ENCODE results near the gene ZC4H2. TPM values are rescaled to one million over a fixed set of nuclear protein-coding genes. Genes with fewer than 3 reads are reported as not detected.
"Not testable (repeated sequence)": the region's sequence is repeated elsewhere in the genome, so short reads cannot be mapped to it uniquely, and the experiment has no call there.

Gene ZC4H2
- total RNA-seq, 1 donor from 2014 or later, result 21.4 TPM

DNA sequence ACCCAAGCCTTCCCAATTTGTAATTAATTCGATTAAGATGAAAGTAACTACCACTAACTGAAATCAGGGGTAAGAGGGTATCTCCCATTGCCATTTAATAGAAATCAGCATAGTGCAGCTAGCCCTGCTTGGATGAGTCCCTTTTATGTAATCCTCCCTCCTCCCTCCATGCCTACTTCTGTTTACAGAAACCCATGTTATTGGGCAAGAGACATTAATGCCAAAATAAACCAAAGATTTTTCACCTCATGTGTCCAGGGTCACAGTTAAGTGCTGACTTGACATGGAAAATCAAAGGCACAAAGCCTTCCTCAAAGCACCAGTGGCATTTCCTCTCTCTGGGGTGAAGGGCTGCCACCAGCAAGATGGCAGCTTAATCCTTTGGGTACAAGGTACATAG, 50.8 kb downstream of the ZC4H2 start:
- H3K27me3 Mint-ChIP-seq, result no peaks in the 10 kb centered on the region

DNA sequence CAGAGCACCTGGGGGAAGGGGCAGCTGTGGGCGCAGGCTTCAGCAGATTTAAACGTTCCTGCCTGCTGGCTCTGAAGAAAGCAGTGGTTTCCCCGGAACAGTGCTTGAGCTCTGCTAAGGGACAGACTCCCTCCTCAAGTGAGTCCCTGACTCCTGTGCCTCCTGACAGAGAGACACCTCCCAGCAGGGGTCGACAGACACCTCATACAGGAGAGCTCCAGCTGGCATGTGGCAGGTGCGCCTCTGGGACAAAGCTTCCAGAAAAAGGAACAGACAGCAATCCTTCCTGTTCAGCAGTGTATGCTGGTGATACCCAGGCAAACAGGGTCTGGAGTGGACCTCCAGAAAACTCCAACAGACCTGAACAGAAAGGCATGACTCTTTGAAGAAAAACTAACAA, 68.1 kb downstream of the ZC4H2 start:
- Mint-ChIP-seq H3K4me3 (no peak overlapping the region), H3K4me1 (ENCODE audit: unreplicated experiment) (no peaks in the 10 kb centered on the region), H3K27ac (no peak overlapping the region), H3K36me3 (peaks cover 17% of the 10 kb centered on the region), H3K9me3 (no peaks in the 10 kb centered on the region), H3K27me3 (no peaks in the 10 kb centered on the region)
- no peak for TF ChIP-seq CTCF (conservative IDR thresholded peaks at IDR 0.05)
- DNase-seq (ENCODE audit: extremely low spot score, unreplicated experiment), result no peak

More for the DNA sequence above, 50.8 kb downstream of the ZC4H2 start:
- peaks cover 14% of the 10 kb centered on the region for H3K9me3 Mint-ChIP-seq
- TF ChIP-seq CTCF (conservative IDR thresholded peaks at IDR 0.05), result no peak
- no peak for DNase-seq (ENCODE audit: extremely low spot score, unreplicated experiment)
- H3K36me3 Mint-ChIP-seq, result no peaks in the 10 kb centered on the region
- H3K4me1 Mint-ChIP-seq (ENCODE audit: unreplicated experiment), result no peaks in the 10 kb centered on the region
- no peak overlapping the region for H3K27ac Mint-ChIP-seq
- no peak overlapping the region for H3K4me3 Mint-ChIP-seq

DNA sequence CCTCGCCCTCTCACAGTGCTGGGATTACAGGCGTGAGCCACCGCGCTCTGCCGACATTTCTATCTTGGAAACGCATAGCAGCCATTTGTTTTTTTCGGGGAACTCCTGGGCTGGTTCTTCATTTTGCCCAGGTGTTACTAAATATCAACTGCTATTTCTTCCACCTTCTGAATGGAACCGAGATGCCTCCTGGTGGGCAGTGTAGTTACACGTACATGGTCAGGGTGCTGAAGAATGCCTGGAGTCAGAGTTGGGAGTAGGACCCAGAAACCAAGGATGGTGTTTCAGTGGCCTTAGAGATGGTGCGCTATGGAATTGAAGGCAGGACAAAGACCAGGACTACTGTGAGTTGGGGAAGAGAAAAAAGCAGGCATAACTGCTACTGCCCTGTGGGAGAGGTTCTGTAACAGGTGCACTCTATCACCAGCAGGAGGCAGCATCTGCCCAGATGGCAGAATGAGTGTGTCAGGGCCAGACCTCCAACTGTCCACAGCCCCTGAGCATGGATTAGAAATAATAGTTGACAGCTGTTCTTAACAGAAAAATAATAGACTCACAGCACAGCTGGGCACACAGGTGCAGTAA, 81.7 kb downstream of the ZC4H2 start:
- DNase-seq (ENCODE audit: extremely low spot score, unreplicated experiment), result no peak

DNA sequence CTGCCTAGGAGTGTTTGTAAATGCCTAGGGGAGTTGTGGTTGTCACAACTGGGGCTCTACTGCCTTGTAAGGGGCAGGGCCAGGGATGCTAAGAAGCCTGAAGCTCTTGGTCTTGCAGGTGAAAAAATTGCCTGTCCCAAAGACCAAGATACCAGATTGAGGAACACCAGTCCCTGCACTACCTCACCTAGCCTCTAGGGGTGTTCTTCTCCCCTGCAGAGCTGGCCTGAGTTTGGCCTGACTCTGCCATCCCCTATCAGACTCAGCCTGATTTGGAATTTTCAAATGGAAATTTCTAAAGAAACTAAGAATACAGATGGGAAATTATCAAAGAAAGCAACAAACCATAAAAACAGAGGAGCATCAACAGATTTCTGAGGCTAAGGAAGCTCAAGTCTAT, 90.4 kb downstream of the ZC4H2 start:
- Mint-ChIP-seq H3K9me3 (no peaks in the 10 kb centered on the region), H3K27ac (no peak overlapping the region), H3K36me3 (no peaks in the 10 kb centered on the region), H3K4me3 (no peak overlapping the region), H3K4me1 (ENCODE audit: unreplicated experiment) (no peaks in the 10 kb centered on the region), H3K27me3 (no peaks in the 10 kb centered on the region)
- no peak for DNase-seq (ENCODE audit: extremely low spot score, unreplicated experiment)
- peak; percentile 62 for TF ChIP-seq CTCF (conservative IDR thresholded peaks at IDR 0.05)

More for the DNA sequence above, 81.7 kb downstream of the ZC4H2 start:
- no peak overlapping the region for H3K4me3 Mint-ChIP-seq
- no peaks in the 10 kb centered on the region for H3K4me1 Mint-ChIP-seq (ENCODE audit: unreplicated experiment)
- H3K27me3 Mint-ChIP-seq, result no peaks in the 10 kb centered on the region
- no peaks in the 10 kb centered on the region for H3K36me3 Mint-ChIP-seq
- no peak overlapping the region for H3K27ac Mint-ChIP-seq
- H3K9me3 Mint-ChIP-seq, result no peaks in the 10 kb centered on the region
- TF ChIP-seq CTCF (conservative IDR thresholded peaks at IDR 0.05), result peak; percentile 66

DNA sequence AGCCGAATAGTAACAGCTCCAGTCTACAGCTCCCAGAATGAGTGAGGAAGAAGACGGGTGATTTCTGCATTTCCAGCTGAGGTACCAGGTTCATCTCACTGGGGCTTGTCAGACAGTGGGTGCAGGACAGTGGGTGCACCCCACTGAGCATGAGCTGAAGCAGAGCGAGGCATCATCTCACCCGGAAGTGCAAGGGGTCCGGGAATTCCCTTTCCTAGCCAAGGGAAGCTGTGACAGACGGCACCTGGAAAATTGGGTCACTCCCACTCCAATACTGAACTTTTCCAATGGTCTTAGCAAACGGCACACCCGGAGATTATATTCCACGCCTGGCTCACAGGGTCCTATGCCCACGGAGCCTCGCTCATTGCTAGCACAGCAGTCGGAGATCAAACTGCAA, 97.5 kb downstream of the ZC4H2 start:
- H3K36me3 Mint-ChIP-seq; H3K27me3 Mint-ChIP-seq; H3K27ac Mint-ChIP-seq; H3K4me3 Mint-ChIP-seq; H3K4me1 Mint-ChIP-seq (ENCODE audit: unreplicated experiment); DNase-seq (ENCODE audit: extremely low spot score, unreplicated experiment): not testable (repeated sequence)
- H3K9me3 Mint-ChIP-seq, result peaks cover 14% of the 10 kb centered on the region

GRCh38 chrX:64867217-64867616, 109.0 kb downstream of the ZC4H2 start:
- Mint-ChIP-seq H3K4me3 (no peak overlapping the region), H3K4me1 (ENCODE audit: unreplicated experiment) (no peaks in the 10 kb centered on the region), H3K27ac (no peak overlapping the region), H3K36me3 (no peaks in the 10 kb centered on the region), H3K9me3 (no peaks in the 10 kb centered on the region), H3K27me3 (no peaks in the 10 kb centered on the region)
- TF ChIP-seq CTCF (conservative IDR thresholded peaks at IDR 0.05), result no peak
- DNase-seq (ENCODE audit: extremely low spot score, unreplicated experiment), result no peak

Other genes starting within 250 kb of the ZC4H2 start
- 1.8 and 3.6 TPM in 2 replicates for gene ZC3H12B, start 58.4 kb upstream of the ZC4H2 start, total RNA-seq (ENCODE audit: low replicate concordance)